Aorta (tissue), 5 donors: ENCODE data around the gene TNFRSF1B. TPM values are rescaled to one million over a fixed set of nuclear protein-coding genes. Genes with fewer than 3 reads are reported as not detected.
A peak's percentile ranks its signal among the peaks of the same experiment; 100 is the strongest.

Experiments
- ATAC-seq: fragments of 200-7000 bp; cut with Tn5 transposase; one replicate; pipeline ENCODE4 v1.9.1; 2022; ENCODE audit warnings: moderate library complexity; ENCODE audit not compliant: low FRiP score
- DNase-seq, 2 donors: peaks; one replicate each; pipeline ENCODE4 v3.0.0-alpha.2; 2020
- H3K27ac ChIP-seq, 2 donors: one replicate each; pipeline ENCODE4 v1.5.1; 2013; ENCODE audit warnings: low read length in 2 of 2, mild to moderate bottlenecking in 2 of 2, moderate library complexity in 2 of 2, control low read depth in 1 of 2, inconsistent platforms in 1 of 2, low read depth in 1 of 2
- H3K27me3 ChIP-seq, 2 donors: one replicate each; pipeline ENCODE4 v1.6.1; 2013; ENCODE audit warnings: control low read depth in 1 of 2, low read length in 1 of 2, mild to moderate bottlenecking in 1 of 2, moderate library complexity in 1 of 2; ENCODE audit not compliant: insufficient read depth in 2 of 2, control insufficient read depth in 1 of 2
- H3K36me3 ChIP-seq, 2 donors: one replicate each; pipeline ENCODE4 v1.6.1; 2013; ENCODE audit warnings: control low read depth in 1 of 2, low read length in 1 of 2, mild to moderate bottlenecking in 1 of 2; ENCODE audit not compliant: insufficient read depth in 2 of 2, control insufficient read depth in 1 of 2
- H3K4me1 ChIP-seq, 2 donors: one replicate each; pipeline ENCODE4 v1.6.1; 2013; ENCODE audit warnings: low read length in 2 of 2, control low read depth in 1 of 2, mild to moderate bottlenecking in 1 of 2, moderate library complexity in 1 of 2; ENCODE audit not compliant: insufficient read depth in 2 of 2, control insufficient read depth in 1 of 2
- H3K4me3 ChIP-seq, 2 donors: one replicate each; pipeline ENCODE4 v1.5.1; 2013; ENCODE audit warnings: low read length in 2 of 2, control low read depth in 1 of 2, mild to moderate bottlenecking in 1 of 2
- H3K9me3 ChIP-seq: one replicate; pipeline ENCODE4 v1.6.1; 2013; ENCODE audit warnings: mild to moderate bottlenecking, low read length; ENCODE audit not compliant: control insufficient read depth
- WGBS, 2 donors: extraction: QIAGEN DNeasy Blood & Tissue Kit; methylation state at CpG; one replicate each; pipeline ENCODE4 v1.1.7; 2013; 5-methylcytosine and 5-hydroxymethylcytosine counted together
- intact Hi-C, 2 donors: fragments of 100-400 bp; cut with DNase I; formaldehyde crosslinking; loops; one replicate each; pipeline versions ENCODE4 v1.14.2 to v1.15.0; 2022
- polyA plus RNA-seq, 2 donors: library from polyadenylated mRNA; stranded (reverse); fragments of 200-250 nt; gene quantifications; one replicate each; pipeline ENCODE4 v1.2.3, GENCODE V29; 2013
- total RNA-seq, 2 donors: library from RNA; stranded (reverse); fragmentation: NEBNext Ultra II Directional; extraction: Animal tissue kit (Norgen Biotek cat#: 25700); gene quantifications; one replicate each; pipeline ENCODE4 v1.2.1, GENCODE V29; 2021
- donor health status: healthy with polysubstance abuse.
- donor health status: Bipolar disorder and iron deficiency.
- donor health status: DM: no; HTN: no; CAD: no.
- donor health status: DM: no; HTN: no; CAD: no.
- donor health status: DM: yes; HTN: yes; CAD: no.

The TNFRSF1B gene
- total and polyA plus RNA-seq, 4 donors, result 5.0 to 98.5 (median 27.4) TPM

- no peaks in the 10 kb centered on the region for H3K4me1 ChIP-seq
- no peaks in the 10 kb centered on the region for H3K9me3 ChIP-seq
- WGBS, 2 donors, result 81 to 83% methylated on average over 55 to 58 of the region's 58 CpGs
- ATAC-seq, result no peak
- no peak overlapping the region for H3K27ac ChIP-seq
- H3K27me3 ChIP-seq, result no peaks in the 10 kb centered on the region
- DNase-seq, result no peak
- intact Hi-C loops, result no loop called here
- no peak overlapping the region for H3K4me3 ChIP-seq
- no peaks in the 10 kb centered on the region for H3K36me3 ChIP-seq
Observed at GRCh38 chr1:12191242-12192032, 24.6 kb downstream of the TNFRSF1B start.

- H3K4me1 ChIP-seq, result no peaks in the 10 kb centered on the region
- H3K27me3 ChIP-seq, result no peaks in the 10 kb centered on the region
- ATAC-seq (no peak), DNase-seq (no peak)
- intact Hi-C loops, result no loop called here
- 82 to 86% methylated on average over 14 of the region's 14 CpGs for WGBS, 2 donors
- H3K9me3 ChIP-seq, result no peaks in the 10 kb centered on the region
- H3K27ac ChIP-seq, result no peak overlapping the region
- no peak overlapping the region for H3K4me3 ChIP-seq
- no peaks in the 10 kb centered on the region for H3K36me3 ChIP-seq
Observed at GRCh38 chr1:12194666-12195216, 27.9 kb downstream of the TNFRSF1B start.

GRCh38 chr1:12195416-12195815, 28.6 kb downstream of the TNFRSF1B start:
- H3K4me1 ChIP-seq, result no peaks in the 10 kb centered on the region
- H3K9me3 ChIP-seq, result no peaks in the 10 kb centered on the region
- H3K36me3 ChIP-seq, result no peaks in the 10 kb centered on the region
- no peak overlapping the region for H3K27ac ChIP-seq
- H3K4me3 ChIP-seq, result no peak overlapping the region
- DNase-seq (no peak), ATAC-seq (no peak)
- intact Hi-C loops, result no loop called here
- H3K27me3 ChIP-seq, result no peaks in the 10 kb centered on the region
- WGBS, 2 donors, result 59 to 67% methylated on average over 3 of the region's 3 CpGs

GRCh38 chr1:12196641-12197482, 30.1 kb downstream of the TNFRSF1B start:
- intact Hi-C loops, result no loop called here
- DNase-seq (peak in 1 of 2 donors; percentile 83), ATAC-seq (peak; percentile 45)
- no peaks in the 10 kb centered on the region for H3K4me1 ChIP-seq
- WGBS, 2 donors, result 67 to 74% methylated on average over 20 of the region's 20 CpGs
- H3K27me3 ChIP-seq, result no peaks in the 10 kb centered on the region
- H3K27ac ChIP-seq, result no peak overlapping the region
- H3K36me3 ChIP-seq, result no peaks in the 10 kb centered on the region
- no peak overlapping the region for H3K4me3 ChIP-seq
- H3K9me3 ChIP-seq, result no peaks in the 10 kb centered on the region

- no peaks in the 10 kb centered on the region for H3K4me1 ChIP-seq
- no peak for ATAC-seq
- no peak overlapping the region for H3K4me3 ChIP-seq
- no peak for DNase-seq
- intact Hi-C loops, result no loop called here
- no peaks in the 10 kb centered on the region for H3K27me3 ChIP-seq
- H3K9me3 ChIP-seq, result no peaks in the 10 kb centered on the region
- no peaks in the 10 kb centered on the region for H3K36me3 ChIP-seq
- 78 to 90% methylated on average over 7 of the region's 7 CpGs for WGBS, 2 donors
- H3K27ac ChIP-seq, result no peak overlapping the region
Observed at GRCh38 chr1:12197483-12197880, 30.7 kb downstream of the TNFRSF1B start.

- DNase-seq (no peak), ATAC-seq (no peak)
- Histone ChIP-seq H3K27ac (no peak overlapping the region), H3K4me3 (no peak overlapping the region), H3K27me3 (no peaks in the 10 kb centered on the region), H3K36me3 (no peaks in the 10 kb centered on the region), H3K9me3 (no peaks in the 10 kb centered on the region), H3K4me1 (no peaks in the 10 kb centered on the region)
- 81 to 82% methylated on average over 7 of the region's 7 CpGs for WGBS, 2 donors
- intact Hi-C loops, result no loop called here
Observed at GRCh38 chr1:12200208-12200607, 33.4 kb downstream of the TNFRSF1B start.

GRCh38 chr1:12201352-12202189, 34.8 kb downstream of the TNFRSF1B start:
- DNase-seq, result no peak
- no peak for ATAC-seq
- H3K27ac ChIP-seq, result no peak overlapping the region
- no peak overlapping the region for H3K4me3 ChIP-seq
- H3K9me3 ChIP-seq, result no peaks in the 10 kb centered on the region
- no peaks in the 10 kb centered on the region for H3K27me3 ChIP-seq
- no peaks in the 10 kb centered on the region for H3K36me3 ChIP-seq
- WGBS, 2 donors, result 79 to 92% methylated on average over 14 to 18 of the region's 18 CpGs
- intact Hi-C loops, result no loop called here
- H3K4me1 ChIP-seq, result no peaks in the 10 kb centered on the region

- Histone ChIP-seq H3K4me3 (no peak overlapping the region), H3K27ac (no peak overlapping the region), H3K4me1 (no peaks in the 10 kb centered on the region), H3K36me3 (no peaks in the 10 kb centered on the region), H3K27me3 (no peaks in the 10 kb centered on the region), H3K9me3 (no peaks in the 10 kb centered on the region)
- intact Hi-C loops, result no loop called here
- ATAC-seq (no peak), DNase-seq (no peak)
- WGBS, 2 donors, result 88% methylated on average over 6 of the region's 6 CpGs
Observed at GRCh38 chr1:12202190-12202497, 35.4 kb downstream of the TNFRSF1B start.
